Prostate gland (tissue), 2 donors: ENCODE measurements around the gene NCR3LG1. TPM values are rescaled to one million over a fixed set of nuclear protein-coding genes. Genes with fewer than 3 reads are reported as not detected.
A peak's percentile ranks its signal among the peaks of the same experiment; 100 is the strongest.

ENCODE experiments used
- DNase-seq: peaks from one replicate; pipeline ENCODE4 v3.0.0-alpha.2; 2019; ENCODE audit warnings: low spot score
- H3K27ac ChIP-seq, 2 donors: fragments of 200-600 bp; sonication (generic); 2 replicates each; pipeline ENCODE4 v1.5.1; 2017 to 2019
- H3K27me3 ChIP-seq: fragments of 200-600 bp; sonication (generic); replicated peaks from 2 replicates; pipeline ENCODE4 v1.5.1; 2019; ENCODE audit not compliant: insufficient read depth
- H3K36me3 ChIP-seq, 2 donors: fragments of 200-600 bp; sonication (generic); 1 replicate in 1 of 2; 2 replicates in 1 of 2; pipeline versions ENCODE4 v1.5.1 to v1.8.1; 2017 to 2019
- H3K4me1 ChIP-seq: fragments of 200-600 bp; sonication (generic); replicated peaks from 2 replicates; pipeline ENCODE4 v1.5.1; 2019
- H3K4me3 ChIP-seq, 2 donors: fragments of 200-600 bp; sonication (generic); 2 replicates each; pipeline ENCODE4 v1.5.1; 2017 to 2019
- H3K9me3 ChIP-seq: fragments of 200-600 bp; sonication (generic); 2 replicates; pipeline ENCODE4 v1.5.1; 2017
- POLR2A ChIP-seq: fragments of 450-650 bp; IDR thresholded peaks from one replicate; pipeline ENCODE4 v1.6.1; 2016; ENCODE audit warnings: antibody characterized with exemption, mild to moderate bottlenecking
- POLR2AphosphoS5 ChIP-seq: sonication (generic); formaldehyde crosslinking; IDR thresholded peaks from one replicate; pipeline ENCODE4 v1.6.1; 2017; ENCODE audit warnings: antibody characterized with exemption
- WGBS: methylation state at CpG from one replicate; pipeline ENCODE4 v1.1.5; 2018; 5-methylcytosine and 5-hydroxymethylcytosine counted together
- intact Hi-C: fragments of 100-400 bp; cut with DNase I; formaldehyde crosslinking; loops from one replicate; pipeline ENCODE4 v1.14.2; 2022
- total RNA-seq, 2 donors: library from RNA; depleted of rRNA; stranded (reverse); fragments of >200 nt; gene quantifications; one replicate each; pipeline ENCODE4 v1.1.0, GENCODE V29; 2016
- TF ChIP-seq, protein P1 (sequence below), 4 experiments: fragments of 200-600 bp in 2 of 4; fragments of 450-650 bp in 2 of 4; sonication (generic) in 2 of 4; IDR thresholded peaks; 1 replicate in 3 of 4; 2 replicates in 1 of 4; pipeline ENCODE4 v1.5.1; 2016 to 2019; ENCODE audit warnings: antibody characterized with exemption in 4 of 4, mild to moderate bottlenecking in 2 of 4, moderate library complexity in 2 of 4

Gene NCR3LG1
- total RNA-seq, 2 donors from 2014 or later, result 0.41 to 5.9 TPM

DNA sequence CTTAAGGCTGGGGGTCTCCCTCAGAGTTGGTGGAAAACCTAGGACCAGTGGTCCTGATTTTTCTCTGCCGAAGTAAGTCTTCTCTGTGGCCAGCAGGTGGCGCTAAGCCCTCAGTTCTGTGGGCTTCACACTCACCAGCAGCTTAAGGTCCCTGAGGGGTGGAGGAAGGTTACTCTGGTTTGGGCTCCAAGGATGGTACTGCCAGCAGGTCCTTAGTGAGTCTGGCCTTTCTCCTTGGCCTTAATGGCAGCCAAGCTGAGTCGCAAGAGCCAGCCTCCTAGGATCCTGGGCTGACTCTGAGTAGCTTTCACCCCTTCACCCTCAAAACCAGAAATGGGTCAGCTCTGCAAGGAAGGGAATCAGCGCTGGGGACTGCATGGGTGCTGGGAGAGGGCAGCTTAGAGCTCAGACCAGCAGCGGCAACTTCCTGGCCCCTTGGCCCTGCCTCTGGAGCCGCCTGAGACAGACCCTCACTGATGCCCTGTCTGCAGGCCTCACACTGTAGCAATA, 32.5 kb downstream of the NCR3LG1 start:
- no peak for TF ChIP-seq POLR2AphosphoS5
- TF ChIP-seq, protein P1, sequence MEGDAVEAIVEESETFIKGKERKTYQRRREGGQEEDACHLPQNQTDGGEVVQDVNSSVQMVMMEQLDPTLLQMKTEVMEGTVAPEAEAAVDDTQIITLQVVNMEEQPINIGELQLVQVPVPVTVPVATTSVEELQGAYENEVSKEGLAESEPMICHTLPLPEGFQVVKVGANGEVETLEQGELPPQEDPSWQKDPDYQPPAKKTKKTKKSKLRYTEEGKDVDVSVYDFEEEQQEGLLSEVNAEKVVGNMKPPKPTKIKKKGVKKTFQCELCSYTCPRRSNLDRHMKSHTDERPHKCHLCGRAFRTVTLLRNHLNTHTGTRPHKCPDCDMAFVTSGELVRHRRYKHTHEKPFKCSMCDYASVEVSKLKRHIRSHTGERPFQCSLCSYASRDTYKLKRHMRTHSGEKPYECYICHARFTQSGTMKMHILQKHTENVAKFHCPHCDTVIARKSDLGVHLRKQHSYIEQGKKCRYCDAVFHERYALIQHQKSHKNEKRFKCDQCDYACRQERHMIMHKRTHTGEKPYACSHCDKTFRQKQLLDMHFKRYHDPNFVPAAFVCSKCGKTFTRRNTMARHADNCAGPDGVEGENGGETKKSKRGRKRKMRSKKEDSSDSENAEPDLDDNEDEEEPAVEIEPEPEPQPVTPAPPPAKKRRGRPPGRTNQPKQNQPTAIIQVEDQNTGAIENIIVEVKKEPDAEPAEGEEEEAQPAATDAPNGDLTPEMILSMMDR (IDR thresholded peaks at IDR 0.05), result peak; percentile 85 to 95 (median 86)
- TF ChIP-seq POLR2A, result no peak
- H3K27ac ChIP-seq, result no peak overlapping the region
- intact Hi-C loops, result loop anchor here (1.0 kb wide), 1 partner anchor 120 kb away; no protein-coding TSS in a partner anchor
- peak; percentile 75 for DNase-seq
- 51% methylated on average over 6 of the region's 6 CpGs for WGBS
- no peaks in the 10 kb centered on the region for H3K36me3 ChIP-seq
- no peaks in the 10 kb centered on the region for H3K9me3 ChIP-seq
- no peaks in the 10 kb centered on the region for H3K4me1 ChIP-seq
- H3K4me3 ChIP-seq, result no peak overlapping the region
- H3K27me3 ChIP-seq, result no peaks in the 10 kb centered on the region

DNA sequence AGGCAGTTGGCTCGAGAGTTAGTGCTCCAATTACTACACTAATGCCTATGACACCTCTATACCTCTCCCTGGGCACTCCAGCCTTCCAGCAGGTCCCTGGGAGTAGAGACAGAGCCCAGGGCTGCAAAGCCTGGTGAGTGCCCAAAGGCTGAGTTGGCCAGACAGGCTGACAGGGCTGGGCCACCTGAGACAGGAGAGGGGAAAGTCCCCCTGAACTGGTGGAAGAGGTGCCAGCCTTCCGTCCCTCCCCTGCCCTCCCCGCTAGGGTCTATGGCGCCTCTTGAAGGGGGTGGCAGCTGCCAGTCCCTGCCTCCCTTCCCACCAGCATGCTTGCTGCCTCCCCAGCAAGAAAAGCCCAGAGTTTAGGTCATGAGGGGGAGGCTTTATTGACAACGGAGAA, 33.9 kb downstream of the NCR3LG1 start:
- TF ChIP-seq, protein P1 (IDR thresholded peaks at IDR 0.05), result no peak
- TF ChIP-seq POLR2AphosphoS5, result no peak
- no peak for TF ChIP-seq POLR2A
- WGBS, result 98% methylated on average over 4 of the region's 5 CpGs
- Histone ChIP-seq H3K9me3 (no peaks in the 10 kb centered on the region), H3K27ac (no peak overlapping the region), H3K36me3 (no peaks in the 10 kb centered on the region), H3K4me3 (no peak overlapping the region), H3K4me1 (no peaks in the 10 kb centered on the region), H3K27me3 (no peaks in the 10 kb centered on the region)
- DNase-seq, result no peak
- intact Hi-C loops, result no loop called here

DNA sequence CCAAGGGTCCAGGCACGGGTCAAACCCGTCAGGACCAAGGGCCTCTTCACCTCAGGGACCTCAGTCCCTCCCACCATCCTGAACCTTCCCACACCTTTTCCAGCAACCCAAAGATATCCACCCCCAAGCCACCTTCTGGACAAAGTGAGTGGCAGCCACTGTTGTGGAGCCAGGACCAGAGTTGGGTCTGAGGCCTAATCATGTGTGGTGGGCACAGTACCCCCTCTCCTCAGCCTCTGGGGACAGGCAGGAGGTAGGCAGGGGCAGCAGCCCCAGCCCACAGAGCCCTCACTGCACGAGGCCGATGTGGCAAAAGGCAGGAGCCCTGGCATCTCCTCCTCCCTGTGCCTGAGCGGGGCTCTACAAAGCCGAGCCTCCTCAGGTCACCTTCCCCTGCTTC, 34.3 kb downstream of the NCR3LG1 start:
- no peak for DNase-seq
- Histone ChIP-seq H3K27me3 (no peaks in the 10 kb centered on the region), H3K4me3 (no peak overlapping the region), H3K27ac (no peak overlapping the region), H3K9me3 (no peaks in the 10 kb centered on the region), H3K4me1 (no peaks in the 10 kb centered on the region), H3K36me3 (no peaks in the 10 kb centered on the region)
- WGBS, result 91% methylated on average over 6 of the region's 6 CpGs
- TF ChIP-seq POLR2A (no peak), POLR2AphosphoS5 (no peak)
- TF ChIP-seq, protein P1 (IDR thresholded peaks at IDR 0.05), result no peak
- intact Hi-C loops, result no loop called here

DNA sequence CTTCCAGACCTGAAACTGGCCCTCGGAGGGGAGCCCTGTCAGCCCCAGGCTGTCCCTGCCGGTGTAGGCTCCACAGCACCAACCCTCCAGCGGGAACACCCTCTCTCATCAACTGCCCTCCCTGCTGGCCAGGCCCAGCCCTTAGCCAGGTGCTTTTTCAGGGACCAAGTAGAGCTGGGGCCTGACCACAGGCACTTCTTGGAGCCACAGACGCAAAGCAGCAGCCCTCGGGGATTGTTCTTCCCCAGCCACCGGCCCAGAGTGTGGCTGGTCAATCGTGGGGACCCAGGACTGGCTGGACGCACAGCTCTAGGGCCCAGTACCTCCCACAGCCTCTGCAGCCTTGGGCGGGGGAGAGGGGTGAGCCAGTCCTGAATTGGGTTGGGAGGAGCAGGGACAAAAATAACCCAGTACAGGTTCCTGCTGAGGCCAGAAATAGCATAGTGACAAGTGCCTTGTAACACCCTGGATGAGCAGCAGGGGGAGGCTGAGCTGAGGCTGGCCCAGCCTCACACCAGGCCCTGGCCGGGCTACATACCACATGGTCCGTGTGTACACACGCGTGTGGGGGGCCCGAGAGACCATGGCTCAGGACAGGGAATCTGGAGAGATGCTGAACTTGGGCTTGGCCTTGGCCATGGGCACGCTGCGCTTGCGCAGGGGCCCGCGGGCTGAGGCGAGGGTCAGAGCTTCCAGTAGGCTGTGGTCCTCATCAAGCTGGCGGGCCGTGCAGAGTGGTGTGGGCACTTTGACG, 34.9 kb downstream of the NCR3LG1 start:
- WGBS, result 72% methylated on average over 23 of the region's 23 CpGs
- Histone ChIP-seq H3K4me3 (no peak overlapping the region), H3K4me1 (no peaks in the 10 kb centered on the region), H3K36me3 (no peaks in the 10 kb centered on the region), H3K27ac (no peak overlapping the region), H3K27me3 (no peaks in the 10 kb centered on the region), H3K9me3 (no peaks in the 10 kb centered on the region)
- intact Hi-C loops, result no loop called here
- TF ChIP-seq, protein P1 (IDR thresholded peaks at IDR 0.05), result peak in 3 of 4 experiments; percentile 42 to 56 (median 54)
- TF ChIP-seq POLR2A (no peak), POLR2AphosphoS5 (no peak)
- DNase-seq, result no peak

DNA sequence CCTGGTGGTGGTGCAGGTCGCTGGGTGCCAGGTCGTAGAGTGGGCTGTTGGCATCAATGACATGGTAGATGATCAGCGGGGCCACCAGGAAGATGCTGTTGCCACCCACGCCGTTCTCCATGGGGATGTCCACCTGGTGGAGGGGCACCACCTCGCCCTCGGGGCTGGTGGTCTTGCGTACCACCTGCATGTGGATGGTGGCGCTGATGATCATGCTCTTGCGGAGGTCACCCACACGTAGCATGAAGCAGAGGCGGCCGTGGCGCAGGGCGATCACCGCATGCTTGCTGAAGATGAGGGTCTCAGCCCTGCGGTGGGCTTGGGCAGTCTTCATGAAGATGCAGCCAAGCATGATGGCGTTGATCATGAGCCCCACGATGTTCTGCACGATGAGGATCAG, 35.7 kb downstream of the NCR3LG1 start:
- H3K4me1 ChIP-seq, result no peaks in the 10 kb centered on the region
- no peak for TF ChIP-seq POLR2A
- TF ChIP-seq POLR2AphosphoS5, result no peak
- TF ChIP-seq, protein P1 (IDR thresholded peaks at IDR 0.05), result no peak
- no peaks in the 10 kb centered on the region for H3K27me3 ChIP-seq
- H3K9me3 ChIP-seq, result no peaks in the 10 kb centered on the region
- 97% methylated on average over 20 of the region's 20 CpGs for WGBS
- no peak overlapping the region for H3K4me3 ChIP-seq
- H3K27ac ChIP-seq, result no peak overlapping the region
- H3K36me3 ChIP-seq, result no peaks in the 10 kb centered on the region
- DNase-seq, result no peak
- intact Hi-C loops, result no loop called here
